ENCODE data around the gene SEMA4C.

The SEMA4C gene

GRCh38 chr2:96869822-96870625 lies at the start of gene SEMA4C:
Gene SEMA4C, minus strand, starts transcription at chr2:96870080. Its CDS starts 2,194 bp downstream, at chr2:96867886.
- peak; percentile 51 for DNase-seq

- DNase-seq = no peak
Observed at GRCh38 chr2:96918754-96919550, 49.1 kb upstream of the SEMA4C start.

DNA sequence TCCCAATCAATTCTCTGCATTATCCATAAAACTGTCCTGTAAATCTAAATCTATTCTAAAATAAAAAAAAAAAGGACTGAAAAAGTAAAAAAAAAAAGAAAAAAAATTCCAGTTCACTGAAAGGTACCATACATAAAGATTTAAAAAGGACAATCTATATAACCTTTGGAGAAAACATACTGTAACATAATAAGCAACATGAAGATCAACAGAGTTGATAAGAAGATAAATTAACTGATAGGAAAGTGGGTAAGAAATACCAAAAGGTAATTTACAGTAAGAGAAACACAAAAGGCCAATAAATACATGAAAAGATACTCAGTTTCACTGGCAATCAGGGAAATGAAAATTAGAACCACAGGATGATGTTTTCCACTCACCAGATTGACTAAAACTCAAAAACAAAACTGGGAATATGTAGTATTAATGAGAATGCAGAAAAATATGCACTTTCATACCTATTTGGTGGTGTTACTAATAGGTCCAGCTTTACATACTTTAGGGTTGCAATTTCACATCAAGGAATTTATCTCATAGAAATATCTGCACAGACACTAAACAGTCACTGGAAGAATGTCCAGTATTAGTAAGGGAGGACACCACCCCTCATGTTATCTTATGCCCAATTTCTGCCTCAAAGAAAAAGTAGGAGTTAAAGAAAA lies 48.3 kb upstream of the SEMA4C start:
- no peak for DNase-seq

DNA sequence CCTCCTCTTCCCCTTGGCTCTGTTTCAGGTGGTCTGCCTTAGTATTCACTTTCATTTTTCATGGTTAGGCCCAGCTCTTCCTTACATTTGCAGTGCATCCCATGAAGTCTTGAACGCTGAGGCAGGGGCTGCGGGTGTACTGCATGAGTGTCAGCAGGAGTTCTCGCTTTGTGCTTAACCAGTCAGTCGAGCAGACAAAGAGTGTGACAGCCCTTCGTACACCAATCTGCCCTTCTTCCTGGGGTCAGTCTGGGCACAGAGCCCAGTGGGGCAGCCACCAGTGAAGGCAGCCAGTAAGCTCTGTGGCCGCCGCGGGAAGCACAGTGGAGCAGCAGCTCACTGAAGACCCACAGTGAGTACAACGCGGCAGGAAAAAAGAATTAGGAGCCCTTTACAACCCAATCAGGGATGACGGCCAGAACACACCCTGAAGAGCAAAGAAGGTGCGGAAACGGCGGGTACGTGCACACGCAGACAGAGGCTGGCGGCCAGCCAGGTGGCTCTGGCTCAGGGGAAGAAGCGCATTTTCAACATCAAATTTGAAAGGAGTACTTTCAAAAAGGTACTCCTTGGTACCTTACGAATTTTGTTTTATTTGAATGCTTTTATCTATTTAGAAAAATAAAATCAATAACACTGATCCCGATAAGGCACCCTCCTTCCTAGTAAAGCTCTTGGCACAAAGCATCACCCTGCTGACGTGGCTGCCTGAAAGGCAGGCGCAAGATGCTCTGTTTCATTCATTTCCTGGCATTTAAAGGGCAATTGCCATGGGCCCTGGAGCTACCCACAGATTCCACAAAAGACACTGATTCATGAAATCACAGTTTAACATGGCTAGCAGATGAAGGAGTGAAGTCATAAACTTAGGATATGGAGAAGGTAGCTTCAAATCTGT lies 47.0 kb upstream of the SEMA4C start:
- DNase-seq = no peak

DNA sequence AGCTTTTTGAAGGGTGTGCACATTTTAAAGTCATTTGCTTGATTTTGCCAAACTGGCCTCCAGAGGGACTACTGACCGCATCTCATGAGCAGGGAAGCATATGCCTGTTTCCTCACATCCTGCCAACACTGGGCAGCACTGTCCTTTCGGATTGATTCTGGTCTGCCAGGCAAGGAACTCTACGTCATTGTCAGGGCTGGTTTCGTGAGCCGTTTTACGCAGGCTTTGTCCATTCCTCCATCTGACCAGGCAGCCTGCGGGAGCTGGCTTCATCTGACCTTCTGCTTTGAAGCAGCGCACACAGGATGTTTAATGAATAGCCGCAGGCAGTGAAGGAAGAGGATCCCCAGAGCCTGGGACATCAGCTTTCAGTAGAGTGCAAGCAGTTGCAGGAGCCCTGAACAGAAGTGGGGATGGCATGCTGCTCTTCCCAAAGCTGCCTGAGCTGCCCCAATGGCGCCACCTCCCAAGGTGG lies 46.3 kb upstream of the SEMA4C start:
- DNase-seq = no peak

- DNase-seq = no peak
Observed at GRCh38 chr2:96914332-96914731, 44.5 kb upstream of the SEMA4C start.

- no peak for DNase-seq
Observed at GRCh38 chr2:96913398-96914202, 43.7 kb upstream of the SEMA4C start.

GRCh38 chr2:96913117-96913397 lies 43.2 kb upstream of the SEMA4C start:
- DNase-seq = no peak

DNA sequence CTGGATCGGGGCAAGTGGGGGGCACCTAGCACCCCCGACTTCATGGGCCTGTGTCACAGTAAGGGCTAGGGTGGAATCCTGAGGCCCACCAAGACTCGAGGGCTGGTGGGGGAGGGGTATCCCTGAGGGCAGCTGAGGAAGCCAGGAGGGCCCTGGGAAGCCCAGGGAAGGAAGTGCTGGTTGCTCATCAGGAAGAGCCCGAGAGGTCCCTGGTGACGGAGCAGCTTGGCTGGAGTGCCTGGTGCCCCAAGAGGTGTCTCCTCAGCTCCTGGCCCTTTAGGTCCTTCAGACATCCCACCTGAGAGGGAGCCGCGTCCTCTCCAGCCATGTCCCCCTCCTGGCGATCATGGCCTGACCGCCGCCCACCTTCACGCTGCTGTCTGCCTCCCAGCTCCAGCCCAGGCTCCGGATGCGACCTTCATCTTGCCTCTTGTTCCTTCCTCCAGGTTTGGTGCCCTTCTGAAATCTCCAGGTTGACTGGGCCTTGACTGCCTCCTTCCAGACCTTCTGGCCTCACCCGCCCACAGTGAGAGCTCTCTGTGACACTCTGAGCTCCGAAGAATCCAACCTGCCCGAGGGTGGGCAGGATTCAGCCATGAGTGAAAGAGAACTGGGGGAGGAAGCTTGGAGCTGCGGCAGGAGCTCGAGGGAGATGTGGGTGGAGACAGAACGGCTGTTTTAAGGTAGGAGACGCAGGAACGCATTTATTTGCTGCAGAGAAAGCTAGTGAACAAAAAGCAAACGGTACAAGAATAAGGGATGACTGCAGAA lies 42.7 kb upstream of the SEMA4C start:
- no peak for DNase-seq

GRCh38 chr2:96909611-96910021 lies 39.7 kb upstream of the SEMA4C start:
- DNase-seq = no peak

GRCh38 chr2:96907115-96908041 lies 37.5 kb upstream of the SEMA4C start:
- peak; percentile 33 for DNase-seq

GRCh38 chr2:96906729-96907114 lies 36.8 kb upstream of the SEMA4C start:
- no peak for DNase-seq

- no peak for DNase-seq
Observed at GRCh38 chr2:96903815-96904214, 33.9 kb upstream of the SEMA4C start.

DNA sequence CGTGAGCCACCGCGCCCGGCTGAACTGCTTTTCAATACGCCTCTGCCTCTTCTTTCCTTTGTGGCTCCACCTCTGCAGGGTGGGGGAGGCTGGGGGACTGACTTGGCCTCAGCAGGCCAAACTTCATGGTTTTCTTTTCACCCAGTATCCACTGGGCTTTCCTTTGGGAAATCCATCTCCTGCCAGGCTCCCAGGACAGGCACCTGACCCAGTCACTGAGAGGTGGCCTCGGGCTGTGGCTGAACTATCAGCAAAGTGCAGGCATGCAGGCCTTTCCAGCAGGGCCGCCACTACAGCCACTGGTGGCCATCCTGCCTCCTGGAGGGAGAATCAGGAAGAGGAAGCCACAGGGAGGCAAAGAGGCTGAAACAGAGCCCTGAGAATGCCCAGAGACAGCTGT lies 33.4 kb upstream of the SEMA4C start:
- no peak for DNase-seq

- DNase-seq = no peak
Observed at GRCh38 chr2:96900237-96900636, 30.4 kb upstream of the SEMA4C start.

- DNase-seq = no peak
Observed at GRCh38 chr2:96899413-96899741, 29.5 kb upstream of the SEMA4C start.

- no peak for DNase-seq
Observed at GRCh38 chr2:96898641-96899412, 28.9 kb upstream of the SEMA4C start.

GRCh38 chr2:96898135-96898505 lies 28.2 kb upstream of the SEMA4C start:
- no peak for DNase-seq

- DNase-seq = no peak
Observed at GRCh38 chr2:96897491-96898134, 27.7 kb upstream of the SEMA4C start.
